HK-2 (cell line): ENCODE results near the gene ARHGAP32.
"Not testable (repeated sequence)": the region's sequence is repeated elsewhere in the genome, so short reads cannot be mapped to it uniquely, and the experiment has no call there.

Source experiments
- DNase-seq: peaks from one replicate; pipeline ENCODE4 v3.0.0-alpha.2; 2018; ENCODE audit not compliant: unreplicated experiment

Gene ARHGAP32

DNA sequence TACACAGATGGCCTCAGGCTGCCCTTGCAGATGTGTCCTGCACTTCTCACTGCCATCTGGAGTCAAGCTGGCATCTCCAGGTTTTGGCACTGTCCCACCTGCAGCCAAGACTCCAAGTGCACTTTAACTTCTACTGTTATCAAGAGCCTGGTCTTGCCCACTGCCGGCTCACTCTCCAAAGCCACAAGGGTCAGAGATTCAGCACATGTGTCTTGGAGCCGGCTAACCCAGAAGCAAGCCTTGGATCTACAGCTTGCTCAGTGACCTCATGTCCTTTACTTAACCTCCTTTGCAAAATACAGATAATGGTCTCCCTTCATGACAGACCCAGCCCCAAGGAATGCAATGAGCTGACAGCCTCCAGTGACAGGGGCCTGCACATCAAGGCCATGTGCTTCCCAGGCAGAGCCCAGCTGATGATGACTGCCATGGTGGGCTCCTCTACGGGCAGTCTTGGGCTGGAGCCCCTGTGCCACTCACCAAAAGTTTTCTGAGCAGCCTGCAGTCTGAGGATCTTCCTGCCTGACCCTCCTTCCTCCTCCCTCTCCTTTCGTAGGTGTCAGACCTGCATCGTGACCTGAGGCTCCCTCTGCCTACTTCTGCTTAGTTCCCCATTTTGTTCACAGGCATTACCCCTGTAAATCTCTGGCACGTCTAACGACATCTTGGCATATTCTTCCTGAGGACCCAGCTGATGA is 258.5 kb downstream of the ARHGAP32 start:
- no peak for DNase-seq

GRCh38 chr11:128931668-128932067 is 260.5 kb downstream of the ARHGAP32 start:
- DNase-seq: no peak

DNA sequence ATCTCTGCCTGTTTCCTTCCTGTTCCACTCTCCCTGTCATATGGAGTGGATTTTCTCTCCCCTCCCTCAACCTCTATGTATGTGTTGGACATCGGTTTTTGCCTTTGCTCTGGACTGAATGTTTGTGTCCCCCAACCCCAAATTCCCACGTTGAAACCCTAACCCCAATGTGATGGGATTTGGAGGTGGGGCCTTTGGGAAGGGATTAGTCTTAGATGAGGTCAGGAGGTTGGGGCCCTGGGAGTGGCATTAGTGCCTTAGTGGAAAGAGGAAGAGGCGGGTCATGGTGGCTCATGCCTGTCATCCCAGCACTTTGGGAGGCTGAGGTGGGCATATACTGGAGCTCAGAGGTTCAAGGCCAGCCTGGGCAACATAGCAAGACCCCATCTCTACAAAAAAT is 261.1 kb downstream of the ARHGAP32 start:
- no peak for DNase-seq

GRCh38 chr11:128929991-128930390 is 262.1 kb downstream of the ARHGAP32 start:
- DNase-seq: peak; percentile 12

DNA sequence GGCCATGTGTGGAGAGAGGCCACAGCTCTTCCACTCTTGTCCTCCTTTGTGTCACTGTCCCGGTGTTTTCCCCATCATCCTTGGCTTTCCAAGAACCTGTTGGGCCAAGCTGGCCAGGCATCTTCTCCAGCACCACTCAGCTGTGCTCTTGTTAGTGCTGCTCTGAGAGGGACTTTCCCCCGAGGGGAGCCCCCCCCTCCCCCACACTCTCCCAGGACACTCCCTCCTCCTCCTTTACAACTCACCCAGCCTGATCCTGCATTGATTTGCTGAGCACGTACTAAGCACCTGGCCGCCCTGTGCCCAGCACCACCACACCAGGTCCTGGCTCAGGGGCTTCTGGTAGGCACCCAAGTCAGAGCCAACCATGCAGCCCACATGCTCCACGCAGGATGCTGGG is 262.7 kb downstream of the ARHGAP32 start:
- DNase-seq: no peak

DNA sequence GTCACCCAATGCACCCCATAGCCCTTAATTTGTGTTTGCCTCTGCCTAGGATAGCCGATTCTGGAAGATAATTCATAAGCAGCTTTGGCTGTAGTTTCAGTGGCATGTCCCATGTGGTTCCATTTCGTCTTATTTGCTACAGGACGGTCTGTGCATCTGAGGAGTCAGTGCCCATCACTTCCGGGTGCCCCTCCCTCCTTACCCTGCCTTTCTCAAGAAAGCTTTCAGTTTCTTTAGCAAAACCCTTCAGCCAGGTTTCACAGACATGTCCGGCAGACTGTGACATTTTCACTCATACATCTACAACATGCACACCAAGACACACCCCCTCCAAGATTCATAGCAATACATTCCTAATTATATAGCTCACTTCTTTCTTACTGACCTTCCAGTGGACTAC is 263.7 kb downstream of the ARHGAP32 start:
- DNase-seq: no peak

GRCh38 chr11:128927683-128928336 is 264.3 kb downstream of the ARHGAP32 start:
- no peak for DNase-seq

- no peak for DNase-seq
These were observed 265.0 kb downstream of the ARHGAP32 start for GRCh38 chr11:128927108-128927461.

DNA sequence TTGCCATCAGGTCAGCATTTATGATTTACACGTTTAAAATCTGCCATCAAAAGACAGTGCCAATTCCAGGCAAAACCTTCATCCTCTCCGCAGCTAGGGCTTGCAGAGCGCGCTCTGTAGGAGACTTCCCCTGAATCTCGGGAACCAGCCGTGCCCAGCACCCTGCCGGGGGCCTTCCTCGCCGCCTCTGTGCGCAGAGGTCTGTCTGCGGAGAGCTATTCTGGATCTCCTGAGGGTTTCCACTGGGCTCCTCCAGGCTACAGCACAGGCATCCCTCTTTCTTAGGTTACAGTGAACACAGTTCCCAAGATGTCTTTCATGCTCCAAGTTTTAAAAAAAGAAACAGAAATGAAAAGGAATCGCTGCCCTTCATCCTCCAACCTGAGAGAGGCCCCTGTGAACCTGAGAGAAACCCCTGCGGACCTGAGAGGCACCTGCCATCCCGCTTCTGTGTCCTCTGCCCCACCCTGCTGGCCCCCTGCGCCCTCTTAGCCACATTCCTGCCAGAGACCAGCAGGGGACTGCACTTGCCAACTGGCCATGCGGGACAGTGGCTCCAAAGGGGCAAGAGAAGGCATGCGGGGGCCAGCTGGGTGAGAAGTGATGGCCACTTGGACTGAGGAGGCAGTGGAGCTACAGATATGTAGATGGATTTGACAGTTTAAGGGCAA is 265.6 kb downstream of the ARHGAP32 start:
- DNase-seq: no peak

DNA sequence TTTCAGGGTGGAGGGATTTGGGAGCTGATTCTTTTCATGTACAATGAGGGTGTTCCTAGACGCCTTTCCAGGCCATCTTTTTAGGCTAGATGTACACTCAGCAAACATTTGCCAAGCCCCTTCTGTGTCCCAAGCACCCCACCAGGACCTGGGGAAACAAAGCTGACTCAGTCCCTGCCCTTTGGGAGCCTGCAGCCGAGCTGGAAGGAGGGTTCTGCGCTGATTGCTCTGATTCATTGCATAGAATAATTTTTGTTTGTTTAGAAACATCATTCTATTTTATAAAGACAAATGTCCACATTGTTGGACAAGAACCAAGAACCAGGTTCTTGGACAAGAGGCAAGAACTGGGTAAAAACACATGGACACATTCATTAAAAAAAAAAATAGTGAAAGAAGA is 266.1 kb downstream of the ARHGAP32 start:
- DNase-seq: no peak

DNA sequence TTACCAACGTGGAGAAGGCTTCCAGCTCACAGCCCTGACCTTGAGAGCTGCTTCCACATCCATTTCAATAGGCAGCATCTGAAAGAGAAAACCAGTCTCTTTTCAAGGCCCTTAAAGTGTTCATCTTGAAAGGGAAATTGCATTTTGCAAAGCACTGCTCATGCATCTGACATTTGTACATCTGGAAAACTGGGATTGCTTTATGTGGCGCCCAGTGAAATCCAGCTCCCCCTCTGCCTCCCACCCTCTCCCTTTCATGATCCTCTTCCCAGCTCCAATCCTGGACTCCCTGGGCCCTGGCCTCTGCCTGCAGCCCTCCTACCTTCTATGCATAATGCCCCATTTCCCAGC is 266.9 kb downstream of the ARHGAP32 start:
- no peak for DNase-seq

DNA sequence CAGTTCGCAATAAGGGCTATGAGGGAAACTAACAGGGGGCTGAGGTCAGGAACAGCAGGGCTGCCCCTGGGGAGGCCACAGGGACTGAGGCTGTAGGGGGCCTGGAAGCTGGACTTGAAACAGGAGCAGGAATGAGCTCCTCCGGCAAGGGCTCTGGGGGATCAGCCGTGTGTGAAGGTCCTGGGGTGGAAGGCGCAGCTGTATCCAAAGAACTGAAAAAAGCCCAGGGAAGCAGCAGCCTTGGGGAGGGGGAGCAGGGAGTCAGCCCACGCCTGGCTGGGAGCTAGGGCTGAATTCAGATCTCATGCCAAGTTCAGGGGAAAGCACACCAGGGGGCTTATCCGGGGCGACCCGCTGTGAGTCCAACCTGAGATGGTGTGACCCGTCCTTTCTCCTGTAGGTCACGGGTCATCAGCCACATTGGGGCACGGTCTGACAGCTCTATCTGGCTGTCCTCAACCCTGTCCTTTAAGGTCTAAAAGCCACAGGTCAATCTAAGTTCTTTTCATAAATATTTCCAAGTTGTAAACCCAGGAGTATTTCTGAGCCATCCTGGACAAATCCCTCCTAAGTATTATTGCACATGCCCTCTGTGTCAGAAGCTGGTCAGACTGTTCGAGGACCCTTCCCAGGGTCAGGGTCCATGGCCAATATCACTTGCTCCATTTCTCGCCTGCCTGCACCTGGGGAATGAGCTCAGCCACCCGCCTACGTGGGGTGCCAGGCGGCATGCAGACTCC is 267.4 kb downstream of the ARHGAP32 start:
- no peak for DNase-seq

GRCh38 chr11:128924104-128924503 is 268.0 kb downstream of the ARHGAP32 start:
- no peak for DNase-seq

DNA sequence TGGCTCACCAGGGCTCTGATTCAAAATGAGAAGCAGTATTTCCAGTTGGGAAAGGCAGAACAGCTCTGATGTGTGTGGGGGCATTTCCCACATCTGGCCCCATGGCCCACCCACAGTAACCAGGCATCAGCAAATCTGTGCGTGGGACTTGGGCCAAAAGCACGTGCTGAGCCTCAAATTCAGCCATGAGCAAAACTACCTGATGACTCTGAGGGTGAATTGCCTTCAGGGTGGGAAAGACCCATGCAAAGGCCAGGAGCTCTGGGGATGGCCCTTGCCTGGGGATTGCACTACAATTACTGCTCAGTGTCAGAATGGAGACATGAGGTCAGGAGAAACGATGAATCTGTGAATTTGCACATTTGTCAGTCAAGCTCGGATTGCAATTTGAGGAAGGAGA is 270.3 kb downstream of the ARHGAP32 start:
- no peak for DNase-seq

GRCh38 chr11:128920666-128921065 is 271.5 kb downstream of the ARHGAP32 start:
- no peak for DNase-seq

DNA sequence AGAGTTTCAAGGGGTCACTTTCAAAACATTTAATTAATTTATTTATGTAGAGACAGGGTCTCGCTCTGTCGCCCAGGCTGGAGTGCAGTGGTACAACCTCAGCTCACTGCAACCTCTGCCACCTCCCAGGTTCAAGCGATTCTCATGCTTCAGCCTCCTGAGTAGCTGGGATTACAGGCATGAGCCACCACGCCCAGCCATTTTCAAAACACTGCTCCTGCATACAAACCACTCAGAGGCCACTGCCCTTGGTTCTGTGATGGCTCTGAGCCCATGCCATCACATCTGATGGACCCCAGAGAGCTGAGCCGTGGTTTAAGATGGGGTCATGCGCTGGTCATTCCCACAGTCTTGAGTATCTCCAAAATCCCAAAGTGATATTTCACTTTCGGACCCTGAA is 272.5 kb downstream of the ARHGAP32 start:
- not testable (repeated sequence) for DNase-seq

DNA sequence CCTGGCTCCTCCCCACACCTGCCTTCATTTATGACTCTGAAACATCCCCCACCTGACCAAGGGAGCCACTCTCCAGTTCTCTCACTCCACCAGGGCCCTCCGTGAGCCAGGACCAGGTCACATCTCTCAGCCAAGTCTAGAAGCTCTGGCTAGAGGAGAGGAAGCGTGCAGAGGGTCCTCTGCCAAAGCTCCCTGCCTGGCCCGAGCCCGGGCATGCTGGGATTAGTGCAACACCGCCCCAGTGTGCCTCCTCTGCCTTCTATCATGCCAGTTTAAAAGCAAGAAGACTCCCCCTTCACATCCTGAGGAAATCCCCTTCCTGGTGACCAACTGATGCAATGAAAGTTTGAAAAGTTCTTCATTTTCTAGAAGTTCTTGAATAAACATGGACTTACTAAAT is 272.9 kb downstream of the ARHGAP32 start:
- no peak for DNase-seq

GRCh38 chr11:128917144-128917724 is 274.9 kb downstream of the ARHGAP32 start:
- DNase-seq: no peak

- DNase-seq: no peak
These were observed 275.4 kb downstream of the ARHGAP32 start for GRCh38 chr11:128916681-128917080.

GRCh38 chr11:128916037-128916572 is 276.0 kb downstream of the ARHGAP32 start:
- no peak for DNase-seq

GRCh38 chr11:128915149-128915521 is 277.0 kb downstream of the ARHGAP32 start:
- DNase-seq: no peak
